Stimulated activated CD8-positive, alpha-beta memory T cell treated with anti-CD3 and anti-CD28 coated beads, Interleukin-4, amount 100 ng/mL, for 4 hours (primary cell): ENCODE results near the gene CCDC61.

Experiments used
- DNase-seq, 2 donors: peaks; one replicate each; pipeline ENCODE4 v3.0.0-alpha.2; 2020; ENCODE audit warnings: low read depth in 2 of 2, low spot score in 1 of 2

The CCDC61 gene

GRCh38 chr19:45994998-45995714 is at the start of gene CCDC61:
Gene CCDC61 (plus strand): TSS chr19:45995467. CDS start chr19:46003019, 7,552 bp downstream.
- peak; percentile 91 to 92 for DNase-seq

GRCh38 chr19:45947926-45948325 is 47.3 kb upstream of the CCDC61 start:
- DNase-seq: no peak

GRCh38 chr19:45952341-45952685 is 43.0 kb upstream of the CCDC61 start:
- DNase-seq: no peak

- DNase-seq: no peak
Observed at GRCh38 chr19:45952686-45953505, 42.4 kb upstream of the CCDC61 start.

GRCh38 chr19:45953676-45954075 is 41.6 kb upstream of the CCDC61 start:
- DNase-seq: no peak

- DNase-seq: no peak
Observed at GRCh38 chr19:45954156-45954555, 41.1 kb upstream of the CCDC61 start.

GRCh38 chr19:45955905-45956608 is 39.2 kb upstream of the CCDC61 start:
- no peak for DNase-seq

GRCh38 chr19:45958320-45958719 is 36.9 kb upstream of the CCDC61 start:
- no peak for DNase-seq

GRCh38 chr19:45958769-45959516 is 36.3 kb upstream of the CCDC61 start:
- no peak for DNase-seq

GRCh38 chr19:45959517-45960025 is 35.7 kb upstream of the CCDC61 start:
- no peak for DNase-seq

GRCh38 chr19:45960595-45961235 is 34.6 kb upstream of the CCDC61 start:
- DNase-seq: no peak

- DNase-seq: no peak
Observed at GRCh38 chr19:45962021-45962420, 33.2 kb upstream of the CCDC61 start.

GRCh38 chr19:45967246-45967645 is 28.0 kb upstream of the CCDC61 start:
- no peak for DNase-seq

GRCh38 chr19:45968626-45969025 is 26.6 kb upstream of the CCDC61 start:
- DNase-seq: no peak

GRCh38 chr19:45969676-45970075 is 25.6 kb upstream of the CCDC61 start:
- no peak for DNase-seq

GRCh38 chr19:45971260-45971902 is 23.9 kb upstream of the CCDC61 start:
- DNase-seq: no peak

- DNase-seq: peak in 1 of 2 donors; percentile 23
Observed at GRCh38 chr19:45972081-45972946, 23.0 kb upstream of the CCDC61 start.

- DNase-seq: no peak
Observed at GRCh38 chr19:45972947-45973540, 22.2 kb upstream of the CCDC61 start.
